ENCODE data around the gene FAT1. TPM values are rescaled to one million over a fixed set of nuclear protein-coding genes. Genes with fewer than 3 reads are reported as not detected.
A peak's percentile ranks its signal among the peaks of the same experiment; 100 is the strongest.

FAT1 gene
- total RNA-seq, 2 donors from 2014 or later = 175 to 215 TPM

GRCh38 chr4:186727169-186727976 lies 3.7 kb upstream of the FAT1 start:
- WGBS = 8% methylated on average over 15 of the region's 15 CpGs
- Histone ChIP-seq H3K27me3 (replicated peaks; ENCODE audit: insufficient read depth) (no peaks in the 10 kb centered on the region), H3K36me3 (no peaks in the 10 kb centered on the region), H3K4me1 (replicated peaks) (no peaks in the 10 kb centered on the region), H3K27ac (peak overlapping the region; percentile 89 to 92), H3K4me3 (peak overlapping the region; percentile 74 to 80), H3K9me3 (no peaks in the 10 kb centered on the region)
- intact Hi-C loops (cut with DNase I) = no loop called here
- no peak for DNase-seq (ENCODE audit: low spot score)
- TF ChIP-seq, protein P1, sequence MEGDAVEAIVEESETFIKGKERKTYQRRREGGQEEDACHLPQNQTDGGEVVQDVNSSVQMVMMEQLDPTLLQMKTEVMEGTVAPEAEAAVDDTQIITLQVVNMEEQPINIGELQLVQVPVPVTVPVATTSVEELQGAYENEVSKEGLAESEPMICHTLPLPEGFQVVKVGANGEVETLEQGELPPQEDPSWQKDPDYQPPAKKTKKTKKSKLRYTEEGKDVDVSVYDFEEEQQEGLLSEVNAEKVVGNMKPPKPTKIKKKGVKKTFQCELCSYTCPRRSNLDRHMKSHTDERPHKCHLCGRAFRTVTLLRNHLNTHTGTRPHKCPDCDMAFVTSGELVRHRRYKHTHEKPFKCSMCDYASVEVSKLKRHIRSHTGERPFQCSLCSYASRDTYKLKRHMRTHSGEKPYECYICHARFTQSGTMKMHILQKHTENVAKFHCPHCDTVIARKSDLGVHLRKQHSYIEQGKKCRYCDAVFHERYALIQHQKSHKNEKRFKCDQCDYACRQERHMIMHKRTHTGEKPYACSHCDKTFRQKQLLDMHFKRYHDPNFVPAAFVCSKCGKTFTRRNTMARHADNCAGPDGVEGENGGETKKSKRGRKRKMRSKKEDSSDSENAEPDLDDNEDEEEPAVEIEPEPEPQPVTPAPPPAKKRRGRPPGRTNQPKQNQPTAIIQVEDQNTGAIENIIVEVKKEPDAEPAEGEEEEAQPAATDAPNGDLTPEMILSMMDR (IDR thresholded peaks at IDR 0.05) = no peak
- no peak for TF ChIP-seq POLR2A (IDR thresholded peaks at IDR 0.05)
- TF ChIP-seq POLR2AphosphoS5 (IDR thresholded peaks at IDR 0.05) = no peak

GRCh38 chr4:186726426-186727168 lies 2.9 kb upstream of the FAT1 start:
- intact Hi-C loops (cut with DNase I) = no loop called here
- H3K9me3 ChIP-seq = no peaks in the 10 kb centered on the region
- DNase-seq (ENCODE audit: low spot score) = peak; percentile 76
- peak overlapping the region; percentile 74 to 80 for H3K4me3 ChIP-seq
- H3K27ac ChIP-seq = peak overlapping the region; percentile 89 to 92
- no peaks in the 10 kb centered on the region for H3K36me3 ChIP-seq
- H3K4me1 ChIP-seq (replicated peaks) = no peaks in the 10 kb centered on the region
- H3K27me3 ChIP-seq (replicated peaks; ENCODE audit: insufficient read depth) = no peaks in the 10 kb centered on the region
- under 1% methylated on average over 79 of the region's 82 CpGs for WGBS
- TF ChIP-seq POLR2AphosphoS5 (IDR thresholded peaks at IDR 0.05) (peak; percentile 68), POLR2A (IDR thresholded peaks at IDR 0.05) (peak; percentile 90)
- TF ChIP-seq, protein P1 (IDR thresholded peaks at IDR 0.05) = peak in 2 of 4 experiments; percentile 24 to 25

DNA sequence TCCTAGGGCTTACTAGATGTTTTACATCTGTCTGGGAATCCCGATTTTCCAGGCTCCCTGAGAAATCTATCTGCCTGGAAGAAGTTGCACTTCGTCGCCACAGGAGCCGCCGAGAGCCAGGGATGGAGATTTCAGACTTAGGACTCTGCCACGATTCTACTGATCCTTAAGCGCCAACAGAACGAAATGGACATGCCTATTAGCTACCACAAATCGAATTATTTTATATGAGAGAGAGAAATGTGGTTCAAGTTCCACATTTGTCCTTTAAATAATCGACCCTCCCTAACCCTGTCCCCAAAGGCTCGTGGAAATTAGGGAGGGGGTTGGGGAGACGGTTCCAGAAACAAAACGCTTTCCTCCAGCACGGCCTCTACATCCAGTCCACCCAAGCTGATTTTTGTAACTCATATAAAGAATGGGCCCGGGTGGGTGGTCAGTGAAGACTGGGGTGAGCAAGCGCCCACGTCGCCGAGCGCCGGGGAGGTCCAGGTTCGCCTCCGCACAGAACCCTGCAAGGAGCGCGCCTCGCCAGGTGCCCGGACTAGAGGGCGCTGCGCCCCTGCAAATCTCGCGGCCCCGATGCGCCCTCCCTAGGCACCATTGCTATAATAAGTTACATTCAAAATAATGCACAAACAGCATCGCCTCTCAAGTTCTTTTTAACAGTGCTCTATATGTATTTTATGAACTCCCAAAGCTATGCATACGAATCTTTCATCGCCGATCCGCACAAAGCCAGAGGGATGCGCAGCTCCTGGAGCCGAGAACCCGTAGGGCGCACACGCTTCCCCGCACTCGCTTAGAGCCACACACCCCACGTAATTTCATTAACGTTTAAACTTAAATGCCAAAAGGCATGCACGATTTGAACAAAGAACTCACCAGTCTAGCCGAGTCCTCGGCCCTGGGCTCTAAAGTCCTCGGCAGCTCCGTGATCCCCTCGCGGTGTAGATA lies 2.1 kb upstream of the FAT1 start:
- TF ChIP-seq POLR2A (IDR thresholded peaks at IDR 0.05) (no peak), POLR2AphosphoS5 (IDR thresholded peaks at IDR 0.05) (peak; percentile 28)
- TF ChIP-seq, protein P1 (IDR thresholded peaks at IDR 0.05) = peak; percentile 29 to 81 (median 74)
- Histone ChIP-seq H3K4me3 (peak overlapping the region; percentile 74 to 80), H3K36me3 (no peaks in the 10 kb centered on the region), H3K27ac (peak overlapping the region; percentile 89 to 92), H3K9me3 (no peaks in the 10 kb centered on the region), H3K27me3 (replicated peaks; ENCODE audit: insufficient read depth) (no peaks in the 10 kb centered on the region), H3K4me1 (replicated peaks) (no peaks in the 10 kb centered on the region)
- peak; percentile 87 for DNase-seq (ENCODE audit: low spot score)
- intact Hi-C loops (cut with DNase I) = loop anchor here (2.0 kb wide), 1 partner anchor 49 kb away; no protein-coding TSS in a partner anchor
- under 1% methylated on average over 45 of the region's 54 CpGs for WGBS

DNA sequence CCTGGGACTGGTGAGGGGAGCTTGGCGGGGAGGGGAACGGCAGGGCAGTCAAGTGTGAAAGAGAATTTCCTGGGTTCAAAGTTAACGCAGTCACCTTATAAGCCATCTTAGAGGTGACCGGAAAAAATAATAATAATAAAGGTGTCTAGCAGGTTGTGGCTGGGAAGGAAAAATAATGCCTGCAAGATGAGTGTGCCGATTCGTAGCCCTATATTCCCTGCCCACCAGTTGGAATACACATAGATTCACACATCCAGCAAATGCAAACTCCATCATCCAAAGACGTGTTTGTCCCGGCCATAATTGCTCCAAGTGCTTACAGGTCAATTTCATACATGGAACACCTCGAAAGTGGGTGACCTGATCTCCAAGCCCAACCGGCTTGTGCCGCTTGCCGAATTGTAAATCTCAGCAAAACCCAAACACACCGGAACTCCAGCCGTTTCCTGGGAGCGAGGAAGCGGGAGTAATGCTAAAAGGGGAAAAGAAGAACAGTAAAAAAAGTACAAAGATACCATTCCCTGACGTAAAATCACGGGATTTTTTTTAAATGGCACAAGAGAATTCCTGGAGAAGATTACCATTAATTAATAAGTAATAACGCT lies 1.3 kb upstream of the FAT1 start:
- WGBS = 2% methylated on average over 19 of the region's 19 CpGs
- peak overlapping the region; percentile 89 to 92 for H3K27ac ChIP-seq
- no peak for DNase-seq (ENCODE audit: low spot score)

More for the DNA sequence above, 1.3 kb upstream of the FAT1 start:
- Histone ChIP-seq H3K27me3 (replicated peaks; ENCODE audit: insufficient read depth) (no peaks in the 10 kb centered on the region), H3K9me3 (no peaks in the 10 kb centered on the region), H3K4me1 (replicated peaks) (no peaks in the 10 kb centered on the region), H3K36me3 (no peaks in the 10 kb centered on the region), H3K4me3 (peak overlapping the region; percentile 74 to 80)
- intact Hi-C loops (cut with DNase I) = loop anchor here (2.0 kb wide), 1 partner anchor 48 kb away; no protein-coding TSS in a partner anchor
- TF ChIP-seq, protein P1 (IDR thresholded peaks at IDR 0.05) = no peak
